PC-3 (cell line): ENCODE measurements around the gene CUEDC1.

Source experiments
- EZH2 ChIP-seq: fragments of 300-600 bp; sonication (generic); IDR thresholded peaks from one replicate; pipeline ENCODE4 v1.6.1; 2017; ENCODE audit warnings: antibody characterized with exemption, mild to moderate bottlenecking, low read length; ENCODE audit not compliant: unreplicated experiment
- TF ChIP-seq, protein P1 (sequence below): fragments of 300-600 bp; sonication (generic); conservative IDR thresholded peaks from 2 replicates; pipeline ENCODE4 v1.5.1; 2017; ENCODE audit warnings: antibody characterized with exemption, low read depth, mild to moderate bottlenecking, low read length

DNA sequence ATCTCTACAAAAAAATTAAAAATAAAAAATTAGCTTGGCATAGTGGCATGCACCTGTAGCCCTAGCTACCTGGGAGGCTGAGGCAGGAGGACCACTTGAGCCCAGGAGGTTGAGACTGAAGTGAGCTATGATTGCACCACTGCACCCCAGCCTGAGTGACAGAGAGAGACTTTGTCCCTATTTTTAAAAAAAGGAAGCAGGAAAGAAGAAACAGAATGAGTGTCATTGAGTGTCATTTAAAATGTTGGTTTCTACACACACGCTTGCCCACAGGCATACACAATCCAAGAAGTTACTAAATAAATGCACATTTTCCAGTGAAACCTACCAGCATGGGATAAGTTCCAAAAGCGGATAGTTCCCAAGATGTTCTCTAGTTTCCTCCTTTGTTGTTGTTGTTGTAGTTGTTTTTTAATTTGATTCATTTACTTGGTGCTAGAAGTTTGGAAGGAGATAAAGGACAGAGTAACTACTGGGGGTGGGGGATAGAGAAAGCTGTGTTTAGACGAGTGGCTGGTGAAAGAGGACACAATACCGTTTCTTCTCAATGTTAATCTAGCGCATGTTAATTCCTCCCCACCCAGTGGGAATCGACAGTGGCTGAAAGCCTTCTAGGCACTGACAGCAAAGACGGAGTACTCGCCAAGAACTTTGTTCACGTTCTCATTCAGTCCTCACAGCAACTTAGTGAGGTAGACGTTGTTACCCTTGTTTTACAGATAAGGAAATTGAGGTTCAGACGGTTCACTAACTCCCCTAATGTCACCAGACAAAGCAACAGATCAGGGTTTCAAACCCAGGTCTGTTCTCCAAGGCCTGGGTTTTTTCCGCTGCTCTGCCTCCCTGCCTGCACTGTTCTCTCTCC lies 122.7 kb downstream of the CUEDC1 start:
- TF ChIP-seq, protein P1, sequence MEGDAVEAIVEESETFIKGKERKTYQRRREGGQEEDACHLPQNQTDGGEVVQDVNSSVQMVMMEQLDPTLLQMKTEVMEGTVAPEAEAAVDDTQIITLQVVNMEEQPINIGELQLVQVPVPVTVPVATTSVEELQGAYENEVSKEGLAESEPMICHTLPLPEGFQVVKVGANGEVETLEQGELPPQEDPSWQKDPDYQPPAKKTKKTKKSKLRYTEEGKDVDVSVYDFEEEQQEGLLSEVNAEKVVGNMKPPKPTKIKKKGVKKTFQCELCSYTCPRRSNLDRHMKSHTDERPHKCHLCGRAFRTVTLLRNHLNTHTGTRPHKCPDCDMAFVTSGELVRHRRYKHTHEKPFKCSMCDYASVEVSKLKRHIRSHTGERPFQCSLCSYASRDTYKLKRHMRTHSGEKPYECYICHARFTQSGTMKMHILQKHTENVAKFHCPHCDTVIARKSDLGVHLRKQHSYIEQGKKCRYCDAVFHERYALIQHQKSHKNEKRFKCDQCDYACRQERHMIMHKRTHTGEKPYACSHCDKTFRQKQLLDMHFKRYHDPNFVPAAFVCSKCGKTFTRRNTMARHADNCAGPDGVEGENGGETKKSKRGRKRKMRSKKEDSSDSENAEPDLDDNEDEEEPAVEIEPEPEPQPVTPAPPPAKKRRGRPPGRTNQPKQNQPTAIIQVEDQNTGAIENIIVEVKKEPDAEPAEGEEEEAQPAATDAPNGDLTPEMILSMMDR, result no peak
- TF ChIP-seq EZH2, result no peak
